ENCODE results near the gene PRKG2.

Gene PRKG2

GRCh38 chr4:81084029-81084428, 131.0 kb downstream of the PRKG2 start:
- DNase-seq (ENCODE audit: low read depth, low spot score), result no peak
- H3K9me3 ChIP-seq (ENCODE audit: low read depth, low read length), result no peaks in the 10 kb centered on the region
- TF ChIP-seq FOXP2 (optimal IDR thresholded peaks at IDR 0.05; ENCODE audit: control extremely low read depth, extremely low read length, insufficient read depth) (no peak), EZH2 (IDR thresholded peaks at IDR 0.05) (no peak), POLR2AphosphoS5 (IDR thresholded peaks at IDR 0.05; ENCODE audit: borderline replicate concordance, low read depth, low read length) (no peak)

GRCh38 chr4:81081156-81081555, 133.9 kb downstream of the PRKG2 start:
- Histone ChIP-seq H3K9me3 (ENCODE audit: low read depth, low read length) (no peaks in the 10 kb centered on the region), H3K9ac (ENCODE audit: insufficient read length) (no peak overlapping the region), H3K4me3 (no peak overlapping the region), H3K36me3 (ENCODE audit: insufficient read depth, low read length) (no peaks in the 10 kb centered on the region), H3K27ac (no peak overlapping the region)
- TF ChIP-seq EZH2 (IDR thresholded peaks at IDR 0.05), result no peak
- TF ChIP-seq FOXP2 (optimal IDR thresholded peaks at IDR 0.05; ENCODE audit: control extremely low read depth, extremely low read length, insufficient read depth), result no peak
- no peak for TF ChIP-seq POLR2AphosphoS5 (IDR thresholded peaks at IDR 0.05; ENCODE audit: borderline replicate concordance, low read depth, low read length)
- DNase-seq (ENCODE audit: low read depth, low spot score), result no peak

More at GRCh38 chr4:81084029-81084428, 131.0 kb downstream of the PRKG2 start:
- Histone ChIP-seq H3K9ac (ENCODE audit: insufficient read length) (no peak overlapping the region), H3K36me3 (ENCODE audit: insufficient read depth, low read length) (no peaks in the 10 kb centered on the region), H3K27ac (no peak overlapping the region), H3K4me3 (no peak overlapping the region)

DNA sequence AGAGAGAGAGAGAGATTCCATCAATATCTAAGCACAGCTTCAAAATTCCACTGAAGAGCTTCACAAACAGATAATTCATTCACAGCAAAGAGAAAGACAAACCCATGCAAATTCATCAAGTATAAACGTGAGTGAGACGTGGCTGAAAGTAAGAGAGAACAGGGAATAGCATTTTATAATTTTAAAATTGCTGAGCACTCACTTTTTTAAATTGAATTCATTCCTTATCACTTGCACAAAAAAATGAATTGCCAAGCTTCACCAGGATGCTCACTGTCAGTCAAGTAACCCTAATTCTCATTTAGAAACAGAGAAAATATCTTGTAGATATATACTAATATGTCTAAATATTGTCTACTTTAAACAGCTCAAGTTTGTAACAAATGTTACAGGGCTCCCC, 144.0 kb downstream of the PRKG2 start:
- Histone ChIP-seq H3K9me3 (ENCODE audit: low read depth, low read length) (no peaks in the 10 kb centered on the region; the same call in 1 of the 2 replicates), H3K27ac (no peak overlapping the region), H3K4me3 (no peak overlapping the region), H3K9ac (ENCODE audit: insufficient read length) (no peak overlapping the region), H3K36me3 (ENCODE audit: insufficient read depth, low read length) (no peaks in the 10 kb centered on the region)
- DNase-seq (ENCODE audit: low read depth, low spot score), result no peak
- TF ChIP-seq EZH2 (IDR thresholded peaks at IDR 0.05) (no peak), POLR2AphosphoS5 (IDR thresholded peaks at IDR 0.05; ENCODE audit: borderline replicate concordance, low read depth, low read length) (no peak), FOXP2 (optimal IDR thresholded peaks at IDR 0.05; ENCODE audit: control extremely low read depth, extremely low read length, insufficient read depth) (no peak)

DNA sequence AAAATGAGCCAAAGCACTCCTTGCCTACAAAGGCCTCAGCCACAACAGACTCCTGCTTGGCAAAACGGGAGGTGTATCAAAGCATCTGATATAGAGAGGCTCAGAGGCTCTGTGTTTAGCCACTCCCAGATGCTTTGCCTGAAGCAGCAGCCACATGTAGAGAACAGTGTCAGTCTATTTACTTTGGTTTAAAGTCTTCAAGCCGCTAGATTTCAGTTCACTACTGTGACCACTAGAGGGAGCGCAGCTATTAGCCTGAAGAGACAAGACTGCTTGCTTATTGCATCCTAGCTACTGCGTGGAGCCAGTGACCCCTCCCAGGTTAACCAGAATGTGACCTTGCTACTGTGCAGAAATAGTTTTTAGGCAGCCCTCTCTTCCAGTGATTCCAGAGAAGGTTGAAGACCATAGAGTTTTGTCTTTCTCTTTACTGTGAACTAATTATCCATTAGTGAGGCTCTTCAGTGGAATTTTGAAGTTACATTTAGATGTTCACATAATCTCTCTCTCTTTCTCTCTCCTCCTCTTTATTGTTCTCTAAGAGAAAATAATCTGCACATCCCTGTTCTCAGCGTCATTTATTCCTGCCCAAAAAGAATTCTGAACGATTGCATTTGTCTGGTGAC, 145.2 kb downstream of the PRKG2 start:
- peak; percentile 96 for DNase-seq (ENCODE audit: low read depth, low spot score)
- Histone ChIP-seq H3K36me3 (ENCODE audit: insufficient read depth, low read length) (no peaks in the 10 kb centered on the region), H3K9ac (ENCODE audit: insufficient read length) (no peak overlapping the region), H3K27ac (no peak overlapping the region), H3K9me3 (ENCODE audit: low read depth, low read length) (no peaks in the 10 kb centered on the region), H3K4me3 (no peak overlapping the region)
- TF ChIP-seq FOXP2 (optimal IDR thresholded peaks at IDR 0.05; ENCODE audit: control extremely low read depth, extremely low read length, insufficient read depth), result no peak

- DNase-seq (ENCODE audit: low read depth, low spot score), result no peak
- H3K9ac ChIP-seq (ENCODE audit: insufficient read length), result no peak overlapping the region
- no peaks in the 10 kb centered on the region for H3K36me3 ChIP-seq (ENCODE audit: insufficient read depth, low read length)
- H3K4me3 ChIP-seq, result no peak overlapping the region
- no peak overlapping the region for H3K27ac ChIP-seq
- H3K9me3 ChIP-seq (ENCODE audit: low read depth, low read length), result no peaks in the 10 kb centered on the region
- no peak for TF ChIP-seq FOXP2 (optimal IDR thresholded peaks at IDR 0.05; ENCODE audit: control extremely low read depth, extremely low read length, insufficient read depth)
- TF ChIP-seq POLR2AphosphoS5 (IDR thresholded peaks at IDR 0.05; ENCODE audit: borderline replicate concordance, low read depth, low read length), result no peak
- no peak for TF ChIP-seq EZH2 (IDR thresholded peaks at IDR 0.05)
Observed at GRCh38 chr4:81065446-81065845, 149.6 kb downstream of the PRKG2 start.

- no peak overlapping the region for H3K4me3 ChIP-seq
Observed at GRCh38 chr4:81062001-81062400, 153.0 kb downstream of the PRKG2 start.

DNA sequence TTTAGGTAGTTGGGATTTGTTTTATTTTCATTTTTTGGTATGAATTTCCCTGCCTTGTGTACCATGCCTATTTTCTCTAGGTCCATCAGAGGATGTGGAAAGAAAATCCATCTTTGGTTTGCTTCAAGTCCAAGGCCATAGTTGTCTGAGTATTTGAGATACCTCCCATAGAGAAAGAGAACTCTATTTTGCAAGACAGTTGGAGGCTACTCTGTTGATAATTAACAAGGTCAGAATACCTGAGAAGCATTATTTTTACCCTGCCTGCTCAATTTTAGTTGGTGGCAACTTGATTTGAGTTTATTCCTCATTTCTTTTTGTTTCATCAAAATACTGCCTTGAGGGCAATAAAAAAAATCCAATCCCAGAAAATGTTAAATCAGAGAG, 153.7 kb downstream of the PRKG2 start:
- H3K36me3 ChIP-seq (ENCODE audit: insufficient read depth, low read length), result no peaks in the 10 kb centered on the region
- H3K9ac ChIP-seq (ENCODE audit: insufficient read length), result no peak overlapping the region
- H3K4me3 ChIP-seq, result no peak overlapping the region
- DNase-seq (ENCODE audit: low read depth, low spot score), result no peak
- H3K9me3 ChIP-seq (ENCODE audit: low read depth, low read length), result no peaks in the 10 kb centered on the region
- TF ChIP-seq FOXP2 (optimal IDR thresholded peaks at IDR 0.05; ENCODE audit: control extremely low read depth, extremely low read length, insufficient read depth), result no peak
- TF ChIP-seq EZH2 (IDR thresholded peaks at IDR 0.05), result no peak
- TF ChIP-seq POLR2AphosphoS5 (IDR thresholded peaks at IDR 0.05; ENCODE audit: borderline replicate concordance, low read depth, low read length), result no peak
- H3K27ac ChIP-seq, result no peak overlapping the region

More at GRCh38 chr4:81062001-81062400, 153.0 kb downstream of the PRKG2 start:
- Histone ChIP-seq H3K9ac (ENCODE audit: insufficient read length) (no peak overlapping the region), H3K36me3 (ENCODE audit: insufficient read depth, low read length) (no peaks in the 10 kb centered on the region), H3K27ac (no peak overlapping the region), H3K9me3 (ENCODE audit: low read depth, low read length) (no peaks in the 10 kb centered on the region)
- no peak for DNase-seq (ENCODE audit: low read depth, low spot score)
- TF ChIP-seq FOXP2 (optimal IDR thresholded peaks at IDR 0.05; ENCODE audit: control extremely low read depth, extremely low read length, insufficient read depth), result no peak
- TF ChIP-seq EZH2 (IDR thresholded peaks at IDR 0.05), result no peak
- TF ChIP-seq POLR2AphosphoS5 (IDR thresholded peaks at IDR 0.05; ENCODE audit: borderline replicate concordance, low read depth, low read length), result no peak

- TF ChIP-seq POLR2AphosphoS5 (IDR thresholded peaks at IDR 0.05; ENCODE audit: borderline replicate concordance, low read depth, low read length), result no peak
- TF ChIP-seq FOXP2 (optimal IDR thresholded peaks at IDR 0.05; ENCODE audit: control extremely low read depth, extremely low read length, insufficient read depth), result no peak
- TF ChIP-seq EZH2 (IDR thresholded peaks at IDR 0.05), result no peak
- no peak overlapping the region for H3K4me3 ChIP-seq
- no peak for DNase-seq (ENCODE audit: low read depth, low spot score)
- H3K27ac ChIP-seq, result no peak overlapping the region
- H3K36me3 ChIP-seq (ENCODE audit: insufficient read depth, low read length), result no peaks in the 10 kb centered on the region
- H3K9ac ChIP-seq (ENCODE audit: insufficient read length), result no peak overlapping the region
- no peaks in the 10 kb centered on the region for H3K9me3 ChIP-seq (ENCODE audit: low read depth, low read length)
Observed at GRCh38 chr4:81060587-81061343, 154.3 kb downstream of the PRKG2 start.

All from SK-N-MC (cell line).